22Rv1 (cell line): ENCODE measurements around the gene MCCD1.

ENCODE experiments used
- H3K27ac ChIP-seq: fragments of 450-650 bp; 2 replicates; pipeline ENCODE4 v1.5.1; 2017
- ZFX ChIP-seq: fragments of 450-650 bp; IDR thresholded peaks from 2 replicates; pipeline ENCODE4 v1.6.1; 2017; ENCODE audit warnings: antibody characterized with exemption, borderline replicate concordance
- TF ChIP-seq, protein P1 (sequence below): fragments of 450-650 bp; IDR thresholded peaks from 2 replicates; pipeline ENCODE4 v1.5.1; 2017; ENCODE audit warnings: mild to moderate bottlenecking

MCCD1 gene

DNA sequence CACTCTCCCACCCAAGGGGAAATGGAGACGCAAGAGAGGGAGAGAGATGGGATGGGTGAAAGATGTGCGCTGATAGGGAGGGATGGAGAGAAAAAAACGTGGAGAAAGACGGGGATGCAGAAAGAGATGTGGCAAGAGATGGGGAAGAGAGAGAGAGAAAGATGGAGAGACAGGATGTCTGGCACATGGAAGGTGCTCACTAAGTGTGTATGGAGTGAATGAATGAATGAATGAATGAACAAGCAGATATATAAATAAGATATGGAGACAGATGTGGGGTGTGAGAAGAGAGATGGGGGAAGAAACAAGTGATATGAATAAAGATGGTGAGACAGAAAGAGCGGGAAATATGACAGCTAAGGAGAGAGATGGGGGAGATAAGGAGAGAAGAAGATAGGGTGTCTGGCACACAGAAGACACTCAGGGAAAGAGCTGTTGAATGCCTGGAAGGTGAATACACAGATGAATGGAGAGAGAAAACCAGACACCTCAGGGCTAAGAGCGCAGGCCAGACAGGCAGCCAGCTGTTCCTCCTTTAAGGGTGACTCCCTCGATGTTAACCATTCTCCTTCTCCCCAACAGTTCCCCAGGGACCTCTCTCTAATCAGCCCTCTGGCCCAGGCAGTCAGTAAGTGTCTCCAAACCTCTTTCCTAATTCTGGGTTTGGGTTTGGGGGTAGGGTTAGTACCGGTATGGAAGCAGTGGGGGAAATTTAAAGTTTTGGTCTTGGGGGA lies 47.4 kb downstream of the MCCD1 start:
- TF ChIP-seq, protein P1, sequence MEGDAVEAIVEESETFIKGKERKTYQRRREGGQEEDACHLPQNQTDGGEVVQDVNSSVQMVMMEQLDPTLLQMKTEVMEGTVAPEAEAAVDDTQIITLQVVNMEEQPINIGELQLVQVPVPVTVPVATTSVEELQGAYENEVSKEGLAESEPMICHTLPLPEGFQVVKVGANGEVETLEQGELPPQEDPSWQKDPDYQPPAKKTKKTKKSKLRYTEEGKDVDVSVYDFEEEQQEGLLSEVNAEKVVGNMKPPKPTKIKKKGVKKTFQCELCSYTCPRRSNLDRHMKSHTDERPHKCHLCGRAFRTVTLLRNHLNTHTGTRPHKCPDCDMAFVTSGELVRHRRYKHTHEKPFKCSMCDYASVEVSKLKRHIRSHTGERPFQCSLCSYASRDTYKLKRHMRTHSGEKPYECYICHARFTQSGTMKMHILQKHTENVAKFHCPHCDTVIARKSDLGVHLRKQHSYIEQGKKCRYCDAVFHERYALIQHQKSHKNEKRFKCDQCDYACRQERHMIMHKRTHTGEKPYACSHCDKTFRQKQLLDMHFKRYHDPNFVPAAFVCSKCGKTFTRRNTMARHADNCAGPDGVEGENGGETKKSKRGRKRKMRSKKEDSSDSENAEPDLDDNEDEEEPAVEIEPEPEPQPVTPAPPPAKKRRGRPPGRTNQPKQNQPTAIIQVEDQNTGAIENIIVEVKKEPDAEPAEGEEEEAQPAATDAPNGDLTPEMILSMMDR: no peak
- TF ChIP-seq ZFX: no peak
- no peak overlapping the region for H3K27ac ChIP-seq

DNA sequence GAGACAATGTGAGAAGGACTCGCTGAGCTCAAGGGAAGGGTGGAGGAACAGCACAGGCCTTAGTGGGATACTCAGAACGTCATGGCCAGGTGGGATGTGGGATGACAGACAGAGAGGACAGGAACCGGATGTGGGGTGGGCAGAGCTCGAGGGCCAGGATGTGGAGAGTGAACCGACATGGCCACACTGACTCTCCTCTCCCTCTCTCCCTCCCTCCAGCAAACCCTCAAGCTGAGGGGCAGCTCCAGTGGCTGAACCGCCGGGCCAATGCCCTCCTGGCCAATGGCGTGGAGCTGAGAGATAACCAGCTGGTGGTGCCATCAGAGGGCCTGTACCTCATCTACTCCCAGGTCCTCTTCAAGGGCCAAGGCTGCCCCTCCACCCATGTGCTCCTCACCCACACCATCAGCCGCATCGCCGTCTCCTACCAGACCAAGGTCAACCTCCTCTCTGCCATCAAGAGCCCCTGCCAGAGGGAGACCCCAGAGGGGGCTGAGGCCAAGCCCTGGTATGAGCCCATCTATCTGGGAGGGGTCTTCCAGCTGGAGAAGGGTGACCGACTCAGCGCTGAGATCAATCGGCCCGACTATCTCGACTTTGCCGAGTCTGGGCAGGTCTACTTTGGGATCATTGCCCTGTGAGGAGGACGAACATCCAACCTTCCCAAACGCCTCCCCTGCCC lies 48.3 kb downstream of the MCCD1 start:
- H3K27ac ChIP-seq: no peak overlapping the region
- no peak for TF ChIP-seq ZFX
- TF ChIP-seq, protein P1: no peak

DNA sequence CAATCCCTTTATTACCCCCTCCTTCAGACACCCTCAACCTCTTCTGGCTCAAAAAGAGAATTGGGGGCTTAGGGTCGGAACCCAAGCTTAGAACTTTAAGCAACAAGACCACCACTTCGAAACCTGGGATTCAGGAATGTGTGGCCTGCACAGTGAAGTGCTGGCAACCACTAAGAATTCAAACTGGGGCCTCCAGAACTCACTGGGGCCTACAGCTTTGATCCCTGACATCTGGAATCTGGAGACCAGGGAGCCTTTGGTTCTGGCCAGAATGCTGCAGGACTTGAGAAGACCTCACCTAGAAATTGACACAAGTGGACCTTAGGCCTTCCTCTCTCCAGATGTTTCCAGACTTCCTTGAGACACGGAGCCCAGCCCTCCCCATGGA lies 48.8 kb downstream of the MCCD1 start:
- TF ChIP-seq, protein P1: no peak
- TF ChIP-seq ZFX: no peak
- no peak overlapping the region for H3K27ac ChIP-seq

DNA sequence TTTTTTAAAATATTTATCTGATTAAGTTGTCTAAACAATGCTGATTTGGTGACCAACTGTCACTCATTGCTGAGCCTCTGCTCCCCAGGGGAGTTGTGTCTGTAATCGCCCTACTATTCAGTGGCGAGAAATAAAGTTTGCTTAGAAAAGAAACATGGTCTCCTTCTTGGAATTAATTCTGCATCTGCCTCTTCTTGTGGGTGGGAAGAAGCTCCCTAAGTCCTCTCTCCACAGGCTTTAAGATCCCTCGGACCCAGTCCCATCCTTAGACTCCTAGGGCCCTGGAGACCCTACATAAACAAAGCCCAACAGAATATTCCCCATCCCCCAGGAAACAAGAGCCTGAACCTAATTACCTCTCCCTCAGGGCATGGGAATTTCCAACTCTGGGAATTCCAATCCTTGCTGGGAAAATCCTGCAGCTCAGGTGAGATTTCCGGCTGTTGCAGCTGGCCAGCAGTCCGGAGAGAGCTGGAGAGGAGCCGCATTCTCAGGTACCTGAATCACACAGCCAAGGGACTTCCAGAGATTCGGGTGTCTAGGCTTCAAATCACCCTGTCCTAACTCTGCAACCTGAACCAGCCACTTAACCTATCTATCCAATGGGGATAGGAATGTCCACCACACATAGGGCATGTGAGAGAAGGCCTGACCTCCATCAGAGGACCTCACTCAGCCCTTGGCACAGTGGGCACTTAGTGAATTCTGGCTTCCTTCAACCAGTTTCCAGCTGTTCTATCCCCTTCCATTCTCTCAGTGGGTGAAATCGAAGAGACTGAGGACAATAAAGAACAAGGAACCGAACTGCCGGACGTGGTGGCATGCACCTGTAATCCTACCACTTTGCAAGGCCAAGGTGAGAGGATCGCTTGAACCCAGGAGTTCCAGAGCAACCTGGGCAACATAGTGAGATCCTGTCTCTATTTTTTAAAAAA lies 49.7 kb downstream of the MCCD1 start:
- TF ChIP-seq, protein P1: no peak
- no peak for TF ChIP-seq ZFX
- H3K27ac ChIP-seq: no peak overlapping the region

DNA sequence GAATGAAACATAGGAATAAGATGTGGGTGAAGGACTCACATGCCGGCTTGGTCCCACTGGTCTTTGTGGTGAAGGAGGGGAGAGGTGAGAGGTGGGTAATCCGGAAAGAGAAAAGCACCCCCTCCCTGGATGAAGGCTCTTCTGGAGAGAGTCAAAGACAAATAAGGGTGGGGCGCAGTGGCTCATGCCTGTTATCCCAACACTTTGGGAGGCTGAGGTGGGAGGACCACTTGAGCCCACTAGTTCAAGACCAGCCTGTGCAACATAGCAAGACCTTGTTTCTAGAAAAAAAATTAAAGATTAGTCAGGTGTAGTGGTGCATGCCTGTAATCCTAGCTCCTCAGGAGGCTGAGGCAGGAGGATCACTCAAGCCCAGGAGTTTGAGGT lies 50.4 kb downstream of the MCCD1 start:
- no peak overlapping the region for H3K27ac ChIP-seq
- TF ChIP-seq ZFX: no peak
- TF ChIP-seq, protein P1: no peak
